ENCODE results near the gene PRKG1.

PRKG1 gene

GRCh38 chr10:51076299-51076841 lies 2.1 kb downstream of the PRKG1 start:
- DNase-seq (ENCODE audit: low read depth): no peak

- DNase-seq (ENCODE audit: low read depth): no peak
Observed at GRCh38 chr10:51077074-51077473, 2.8 kb downstream of the PRKG1 start.

- DNase-seq (ENCODE audit: low read depth): no peak
Observed at GRCh38 chr10:51077507-51077906, 3.2 kb downstream of the PRKG1 start.

GRCh38 chr10:51079331-51079730 lies 5.0 kb downstream of the PRKG1 start:
- DNase-seq (ENCODE audit: low read depth): no peak

- DNase-seq (ENCODE audit: low read depth): no peak
Observed at GRCh38 chr10:51079766-51080165, 5.5 kb downstream of the PRKG1 start.

GRCh38 chr10:51080311-51081006 lies 6.2 kb downstream of the PRKG1 start:
- no peak for DNase-seq (ENCODE audit: low read depth)

- no peak for DNase-seq (ENCODE audit: low read depth)
Observed at GRCh38 chr10:51082857-51083256, 8.6 kb downstream of the PRKG1 start.

- no peak for DNase-seq (ENCODE audit: low read depth)
Observed at GRCh38 chr10:51083356-51083853, 9.1 kb downstream of the PRKG1 start.

- DNase-seq (ENCODE audit: low read depth): no peak
Observed at GRCh38 chr10:51085204-51085603, 10.9 kb downstream of the PRKG1 start.

GRCh38 chr10:51086710-51087109 lies 12.4 kb downstream of the PRKG1 start:
- no peak for DNase-seq (ENCODE audit: low read depth)

- DNase-seq (ENCODE audit: low read depth): no peak
Observed at GRCh38 chr10:51087114-51087513, 12.8 kb downstream of the PRKG1 start.

- DNase-seq (ENCODE audit: low read depth): no peak
Observed at GRCh38 chr10:51090190-51090589, 15.9 kb downstream of the PRKG1 start.

GRCh38 chr10:51092402-51092801 lies 18.1 kb downstream of the PRKG1 start:
- DNase-seq (ENCODE audit: low read depth): no peak

GRCh38 chr10:51095444-51095843 lies 21.2 kb downstream of the PRKG1 start:
- no peak for DNase-seq (ENCODE audit: low read depth)

GRCh38 chr10:51097546-51097945 lies 23.3 kb downstream of the PRKG1 start:
- no peak for DNase-seq (ENCODE audit: low read depth)

GRCh38 chr10:51100221-51100620 lies 25.9 kb downstream of the PRKG1 start:
- DNase-seq (ENCODE audit: low read depth): no peak

GRCh38 chr10:51103554-51104217 lies 29.4 kb downstream of the PRKG1 start:
- DNase-seq (ENCODE audit: low read depth): no peak

- DNase-seq (ENCODE audit: low read depth): no peak
Observed at GRCh38 chr10:51106311-51106945, 32.1 kb downstream of the PRKG1 start.

GRCh38 chr10:51108406-51108805 lies 34.1 kb downstream of the PRKG1 start:
- DNase-seq (ENCODE audit: low read depth): no peak

- DNase-seq (ENCODE audit: low read depth): peak; percentile 51
Observed at GRCh38 chr10:51109801-51110533, 35.7 kb downstream of the PRKG1 start.

GRCh38 chr10:51112013-51112412 lies 37.7 kb downstream of the PRKG1 start:
- DNase-seq (ENCODE audit: low read depth): no peak

- no peak for DNase-seq (ENCODE audit: low read depth)
Observed at GRCh38 chr10:51113007-51113406, 38.7 kb downstream of the PRKG1 start.
